ENCODE data around the gene F2RL3.
A peak's percentile ranks its signal among the peaks of the same experiment; 100 is the strongest.

F2RL3 gene

DNA sequence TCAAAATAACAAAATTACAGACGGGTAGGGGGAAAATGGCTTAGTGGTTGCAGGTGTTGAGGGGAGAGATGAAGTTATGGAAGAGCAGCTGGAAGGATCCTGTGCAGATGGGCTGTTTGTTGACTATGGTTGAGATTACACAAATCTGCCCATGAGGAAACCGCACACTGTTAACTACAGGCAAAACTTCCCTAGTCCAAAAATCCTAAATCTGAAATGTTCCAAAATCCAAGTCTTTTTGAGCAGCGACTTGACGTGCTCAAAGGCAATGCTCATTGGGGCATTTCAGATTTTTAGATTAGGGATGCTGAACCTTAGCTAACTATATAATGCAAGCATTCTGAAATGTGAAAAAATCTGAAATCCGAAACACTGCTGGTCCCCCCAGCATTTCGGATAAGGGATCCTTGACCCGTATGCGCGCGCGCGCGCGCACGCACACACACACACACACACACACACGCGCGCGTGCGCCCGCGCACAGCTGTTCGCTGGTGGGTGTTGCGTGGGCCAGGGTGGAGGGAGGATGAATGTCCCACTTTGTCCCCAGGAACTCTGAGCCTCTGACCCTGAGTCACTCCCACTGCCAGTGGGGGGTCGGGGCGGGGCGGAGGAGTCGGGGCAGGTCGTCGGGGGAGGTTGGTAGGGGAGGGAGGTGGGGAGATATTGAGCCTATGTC lies 6.8 kb downstream of the F2RL3 start:
- no peak for DNase-seq (ENCODE audit: low spot score)

DNA sequence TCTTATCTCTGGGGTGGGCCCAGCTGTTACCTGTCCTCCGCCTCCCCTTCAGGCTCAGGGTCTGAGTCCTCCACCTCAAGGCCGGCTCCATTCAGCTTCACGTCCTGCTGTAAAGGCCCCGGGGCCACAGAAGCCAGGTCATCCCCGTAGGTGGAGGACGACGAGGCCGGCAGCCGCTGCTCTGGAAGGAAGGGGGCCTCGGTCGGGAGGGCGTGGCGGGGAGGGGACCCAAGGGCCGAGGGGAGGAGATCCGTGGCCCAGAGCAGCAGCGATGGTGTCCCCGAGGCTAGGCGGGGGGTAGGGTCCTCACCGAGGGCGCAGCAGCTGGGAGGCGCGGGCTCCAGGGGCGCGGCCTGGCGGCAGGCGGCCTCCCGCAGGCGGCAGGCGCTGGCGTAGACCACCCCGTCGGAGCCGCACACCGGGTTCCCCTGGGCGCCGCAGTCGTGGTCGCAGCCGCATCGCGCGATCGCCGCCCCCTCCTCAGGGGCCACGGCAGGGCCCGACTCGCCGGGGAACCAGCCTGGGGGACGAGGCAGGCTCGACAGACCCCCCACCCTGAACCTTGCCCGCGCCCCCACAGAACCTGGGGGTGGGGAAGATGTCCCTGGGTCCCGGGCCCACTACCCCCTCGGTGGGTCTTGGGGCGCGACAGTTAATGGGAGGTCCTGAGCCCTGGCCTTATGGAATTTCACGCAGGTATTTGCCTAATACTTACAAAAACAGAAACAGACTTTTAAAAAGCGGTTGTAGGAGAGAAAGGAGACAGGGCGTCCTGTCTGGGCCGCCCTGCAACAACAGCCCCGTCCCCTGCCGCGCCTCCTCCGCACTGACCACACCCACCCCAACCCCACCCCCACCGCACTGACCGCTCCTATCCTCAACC lies 7.6 kb downstream of the F2RL3 start:
- DNase-seq (ENCODE audit: low spot score), result peak; percentile 64

DNA sequence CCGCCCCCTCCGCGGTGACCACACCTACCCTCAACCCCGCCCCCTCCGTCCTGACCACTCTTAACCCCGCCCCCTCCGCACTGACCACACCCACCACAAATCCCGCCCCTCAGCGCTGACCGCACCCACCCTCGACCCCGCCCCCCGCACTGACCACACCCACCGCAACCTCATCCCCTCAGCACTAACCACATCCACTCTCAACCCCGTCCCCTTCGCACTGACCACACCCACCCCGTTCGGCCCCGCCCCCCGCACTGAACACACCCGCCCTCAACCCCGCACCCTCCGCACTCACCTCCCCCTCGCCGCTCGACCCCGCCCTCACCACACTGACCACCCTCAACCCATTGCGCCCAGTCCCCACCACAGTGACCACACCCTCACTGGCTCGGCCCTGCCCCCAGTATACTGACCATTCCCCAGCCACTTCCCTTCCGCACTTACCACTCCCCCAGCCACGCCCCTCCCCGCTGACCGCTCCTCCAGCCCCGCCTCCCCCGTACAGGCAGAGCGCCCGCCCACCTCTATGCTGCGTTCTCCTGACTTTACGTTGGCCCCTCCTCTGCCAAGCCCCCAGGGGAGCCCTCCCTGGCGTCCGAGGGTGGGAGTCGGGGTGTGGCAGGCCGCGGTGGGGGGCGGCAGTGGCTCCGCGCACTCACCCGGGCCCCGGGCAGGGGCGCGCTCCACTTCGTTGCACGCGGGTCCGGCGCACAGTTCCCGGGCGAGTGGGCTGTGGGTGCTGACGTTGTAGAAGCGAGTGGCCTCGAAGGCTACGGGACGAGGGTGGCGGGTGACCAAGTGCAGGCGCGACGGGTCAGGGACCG lies 8.4 kb downstream of the F2RL3 start:
- peak; percentile 100 for DNase-seq (ENCODE audit: low spot score)

DNA sequence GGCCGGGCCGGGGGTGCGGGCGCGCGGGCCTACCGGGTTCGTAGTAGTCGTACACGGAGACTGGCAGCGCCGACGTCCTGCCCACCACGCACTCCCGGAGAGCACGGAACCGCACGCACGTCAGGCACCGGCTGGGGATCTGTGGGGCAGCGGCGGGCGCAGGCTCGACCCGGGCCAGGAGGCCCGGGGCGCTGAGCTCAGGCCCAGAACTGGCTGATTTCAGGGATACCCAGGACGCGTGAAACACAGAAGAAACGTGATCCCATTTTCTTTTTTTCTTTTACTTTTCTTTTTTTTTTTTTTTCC lies 9.0 kb downstream of the F2RL3 start:
- DNase-seq (ENCODE audit: low spot score), result no peak

DNA sequence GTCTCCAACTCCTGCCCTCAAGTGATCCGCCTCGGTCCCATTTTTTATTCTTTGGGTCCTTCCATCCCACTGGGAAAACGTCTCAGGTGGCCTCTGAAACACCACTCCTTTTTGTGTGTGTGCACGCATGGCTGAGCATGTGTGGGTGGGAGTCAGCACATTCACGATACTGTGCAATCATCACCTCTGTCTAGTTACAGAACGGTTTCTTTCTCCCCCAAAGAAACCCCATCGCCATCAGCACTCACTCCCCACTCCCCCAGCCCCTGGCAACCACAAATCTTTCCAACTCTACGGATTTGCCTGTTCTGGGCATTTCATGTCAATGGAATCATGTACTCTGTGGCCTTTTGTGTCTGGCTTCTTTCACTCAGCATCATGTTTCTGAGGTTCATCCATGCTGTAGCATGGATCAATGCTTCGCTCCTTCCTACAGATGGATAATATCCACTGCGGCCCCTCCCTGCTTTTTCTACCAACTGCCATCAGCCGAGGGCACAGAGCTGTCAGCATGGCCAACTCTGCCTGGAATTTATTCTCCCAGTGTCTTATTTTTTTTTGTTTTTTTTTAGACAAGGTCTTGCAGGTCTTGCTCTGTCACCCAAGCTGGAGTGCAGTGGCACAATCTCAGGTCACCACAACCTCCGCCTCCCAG lies 9.7 kb downstream of the F2RL3 start:
- no peak for DNase-seq (ENCODE audit: low spot score)

DNA sequence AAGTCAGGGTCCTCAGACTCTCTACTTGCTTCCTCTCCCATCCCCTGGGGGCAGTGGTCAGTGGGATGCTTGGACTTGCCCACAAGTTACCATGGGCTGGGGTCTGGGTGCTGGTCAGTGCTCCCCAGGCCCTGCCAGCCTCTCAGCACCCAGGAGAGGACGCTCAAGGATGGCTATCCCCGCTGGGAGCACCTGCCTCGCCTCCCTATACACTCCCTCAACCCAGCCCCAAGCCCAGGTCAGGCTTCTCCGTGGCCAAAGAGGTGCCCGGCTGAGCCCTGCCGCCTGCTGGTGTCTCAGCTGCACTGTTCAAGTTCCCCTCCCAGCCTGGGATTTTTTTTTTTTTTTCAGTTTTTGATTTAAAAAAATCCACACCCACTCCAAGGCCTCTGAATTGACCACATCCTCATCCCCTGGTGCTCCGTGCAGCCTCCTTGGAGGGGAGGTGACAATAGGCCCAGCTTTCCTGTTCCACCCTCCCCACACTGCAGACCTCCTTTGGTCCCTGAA lies 10.8 kb downstream of the F2RL3 start:
- peak; percentile 80 for DNase-seq (ENCODE audit: low spot score)

DNA sequence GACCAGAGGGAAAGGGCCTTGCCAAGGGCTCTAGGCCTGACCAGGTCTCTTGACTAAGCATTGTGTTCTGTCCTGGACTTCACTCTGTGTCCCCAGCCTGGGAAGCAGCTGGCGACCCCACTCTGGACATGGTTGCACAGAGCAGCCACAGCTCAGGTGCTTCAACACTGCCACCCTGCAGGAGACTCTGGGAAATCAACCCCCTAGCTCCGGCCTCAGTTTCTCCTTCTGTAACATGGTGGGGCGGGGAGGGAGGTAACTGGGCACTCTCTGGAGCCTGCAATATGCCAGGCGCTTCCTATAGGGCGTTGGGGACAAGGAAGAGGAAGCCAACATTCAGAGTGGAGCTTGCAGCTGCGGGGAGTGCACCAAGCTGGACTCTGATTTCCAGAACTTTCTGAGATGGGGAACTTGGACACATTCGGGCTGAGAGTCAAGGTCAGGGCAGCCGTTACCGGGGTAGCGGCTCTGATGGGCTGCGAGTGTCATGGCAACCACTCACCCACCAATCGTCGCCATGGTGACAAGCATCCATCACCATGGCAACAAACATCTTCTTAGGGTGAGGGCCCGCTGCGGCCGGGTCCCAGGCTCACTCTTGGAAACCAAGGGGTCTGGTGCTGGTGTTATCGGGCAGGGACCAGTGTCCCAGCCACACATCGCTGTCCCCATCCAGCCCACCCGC lies 12.8 kb downstream of the F2RL3 start:
- no peak for DNase-seq (ENCODE audit: low spot score)

DNA sequence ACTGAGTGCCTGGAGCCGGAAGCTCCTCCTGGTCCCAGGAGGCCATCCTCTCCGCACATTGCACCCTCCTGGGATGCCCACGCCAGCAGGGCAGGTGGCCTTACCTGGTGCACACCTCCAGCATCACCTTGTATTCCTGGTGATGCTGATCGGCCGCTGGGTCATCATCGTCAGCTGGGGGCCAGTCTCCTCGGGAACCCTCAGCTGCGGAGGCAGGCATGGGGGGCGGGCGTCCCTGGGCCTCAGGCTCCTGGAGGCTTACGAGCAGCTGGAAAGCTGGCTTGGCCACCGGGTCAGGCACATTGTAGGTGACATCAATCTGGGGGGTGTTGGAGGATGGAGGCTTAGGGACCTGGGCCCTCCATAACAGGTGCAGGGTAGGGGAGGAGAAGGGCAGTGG lies 13.7 kb downstream of the F2RL3 start:
- DNase-seq (ENCODE audit: low spot score), result no peak

DNA sequence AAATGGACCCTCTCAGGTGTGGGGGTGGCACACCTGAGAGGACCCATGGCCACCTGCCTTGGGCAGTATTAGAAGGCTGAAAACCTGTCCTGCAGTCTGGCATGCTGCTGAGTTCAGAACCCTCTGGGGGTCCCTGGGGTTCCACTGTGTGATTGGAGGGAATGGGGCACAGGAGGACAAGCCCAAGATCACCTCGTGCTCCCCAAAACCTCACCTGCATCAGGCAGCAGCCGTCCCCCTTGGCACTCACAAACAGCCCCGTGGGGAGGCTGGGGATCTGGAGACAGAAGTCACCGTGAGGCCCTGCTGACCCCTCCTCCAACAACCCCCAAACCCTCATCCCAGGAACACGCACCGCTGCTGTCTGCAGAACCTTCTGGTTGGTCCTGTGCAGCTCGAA lies 14.5 kb downstream of the F2RL3 start:
- no peak for DNase-seq (ENCODE audit: low spot score)

DNA sequence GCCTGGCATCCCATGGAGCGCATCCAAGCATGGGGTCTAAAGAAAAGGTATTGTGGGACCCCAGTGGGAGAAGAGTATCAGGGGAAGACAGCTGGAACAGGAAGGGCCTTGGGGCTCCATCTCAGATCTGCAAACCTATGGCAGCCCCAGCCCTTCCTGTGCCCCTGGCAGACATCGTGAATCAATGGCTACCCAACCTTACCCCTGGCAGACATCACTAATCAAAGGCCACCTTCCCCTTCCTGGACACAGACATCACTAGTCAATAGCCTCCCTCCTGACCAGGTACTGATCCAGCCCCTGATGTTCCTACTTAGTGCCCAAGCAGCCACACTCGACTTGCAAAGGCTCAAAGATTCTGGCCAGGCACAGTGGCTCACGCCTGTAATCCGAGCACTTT lies 15.8 kb downstream of the F2RL3 start:
- no peak for DNase-seq (ENCODE audit: low spot score)

DNA sequence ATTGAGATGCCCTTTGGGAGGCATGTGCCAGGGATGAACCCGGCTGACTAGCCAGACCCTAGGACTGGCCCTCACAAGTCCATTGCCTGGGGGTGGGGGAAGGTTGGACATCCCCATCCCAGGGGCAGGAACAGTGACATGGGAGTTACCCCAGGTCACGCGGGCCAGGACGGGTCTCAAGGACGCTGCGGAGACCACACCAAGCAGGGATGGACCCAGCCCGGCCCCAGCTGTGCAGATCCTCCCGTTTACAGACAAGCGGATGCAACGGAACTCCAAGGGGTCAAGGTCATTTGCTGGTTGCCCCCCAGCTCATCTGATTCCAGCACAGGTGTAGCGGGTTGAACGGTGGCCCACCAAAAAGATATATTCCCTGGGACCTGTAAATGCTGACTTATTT lies 20.0 kb downstream of the F2RL3 start:
- no peak for DNase-seq (ENCODE audit: low spot score)

DNA sequence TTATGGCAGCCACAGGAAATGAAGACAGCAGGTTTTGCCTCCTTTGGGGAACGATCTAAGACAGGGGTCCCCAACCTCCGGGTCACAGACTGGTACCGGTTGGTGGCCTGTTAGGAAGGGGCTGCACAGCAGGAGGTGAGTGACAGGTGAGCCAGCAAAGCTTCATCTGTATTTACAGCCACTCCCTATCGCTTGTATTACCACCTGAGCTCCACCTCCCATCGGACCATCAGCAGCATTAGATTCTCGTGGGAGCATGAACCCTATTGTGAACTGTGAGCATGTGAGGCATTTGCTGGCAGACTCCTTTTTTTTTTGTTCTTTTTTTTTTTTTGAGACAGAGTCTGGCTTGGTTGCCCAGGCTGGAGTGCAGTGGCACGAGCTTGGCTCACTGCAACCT lies 22.2 kb downstream of the F2RL3 start:
- DNase-seq (ENCODE audit: low spot score), result no peak

DNA sequence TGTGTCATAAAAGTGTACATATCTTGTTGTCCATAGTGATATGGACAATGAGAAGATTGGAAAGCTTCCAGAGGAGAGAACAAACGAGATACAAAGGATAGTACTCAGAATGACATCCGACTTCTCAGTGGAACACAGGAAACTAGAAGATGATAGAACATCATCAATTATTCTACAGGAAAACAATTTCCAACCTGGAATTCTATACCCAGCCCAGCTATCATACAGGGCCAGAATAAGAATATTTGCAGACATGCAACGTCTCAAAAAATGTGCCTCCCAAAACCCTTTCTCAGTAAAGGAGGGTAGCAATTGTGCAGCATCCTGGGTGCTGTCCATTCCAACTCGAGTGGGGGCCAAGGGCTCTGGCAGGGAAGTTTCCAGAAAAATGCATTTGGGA lies 24.0 kb downstream of the F2RL3 start:
- no peak for DNase-seq (ENCODE audit: low spot score)

DNA sequence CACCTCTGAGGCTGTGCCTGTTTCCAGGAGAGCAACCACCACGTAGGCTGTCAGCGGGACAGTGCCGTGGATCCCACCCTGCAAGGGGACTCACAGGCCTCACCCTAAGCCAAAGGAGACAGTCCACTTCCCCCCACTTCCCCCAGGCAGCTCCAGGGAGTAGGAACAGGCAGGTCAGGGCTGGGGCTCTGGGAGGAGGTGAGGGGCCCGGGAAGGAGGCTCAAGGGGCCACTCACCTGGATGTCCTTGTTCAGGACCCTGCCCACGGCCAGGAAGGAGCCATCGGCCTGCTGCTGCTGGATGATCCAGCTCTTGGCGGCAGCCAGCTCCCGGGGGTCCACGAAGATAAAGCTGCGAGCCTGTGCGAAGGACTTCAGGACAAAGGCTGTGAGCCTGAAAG lies 25.6 kb downstream of the F2RL3 start:
- DNase-seq (ENCODE audit: low spot score), result no peak

DNA sequence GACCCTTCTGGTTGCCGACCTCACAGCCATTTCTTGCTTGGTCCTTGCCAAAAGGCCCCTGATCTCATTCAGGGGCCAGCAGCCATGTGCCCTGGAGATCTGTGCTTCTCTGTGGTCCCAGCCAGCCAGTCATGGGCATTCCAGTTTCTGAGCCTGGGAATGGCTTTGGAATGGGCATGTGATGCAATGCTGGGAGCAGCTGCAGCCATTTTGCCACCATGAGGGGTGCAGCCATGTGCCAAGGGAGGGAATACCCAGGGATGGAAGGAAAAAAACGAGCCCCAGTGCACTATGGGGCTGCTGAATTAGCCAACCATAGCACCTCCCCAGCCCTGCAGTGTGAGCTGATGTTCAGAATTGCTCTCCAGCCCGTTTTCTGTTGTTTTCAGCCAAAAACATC lies 26.3 kb downstream of the F2RL3 start:
- DNase-seq (ENCODE audit: low spot score), result no peak

DNA sequence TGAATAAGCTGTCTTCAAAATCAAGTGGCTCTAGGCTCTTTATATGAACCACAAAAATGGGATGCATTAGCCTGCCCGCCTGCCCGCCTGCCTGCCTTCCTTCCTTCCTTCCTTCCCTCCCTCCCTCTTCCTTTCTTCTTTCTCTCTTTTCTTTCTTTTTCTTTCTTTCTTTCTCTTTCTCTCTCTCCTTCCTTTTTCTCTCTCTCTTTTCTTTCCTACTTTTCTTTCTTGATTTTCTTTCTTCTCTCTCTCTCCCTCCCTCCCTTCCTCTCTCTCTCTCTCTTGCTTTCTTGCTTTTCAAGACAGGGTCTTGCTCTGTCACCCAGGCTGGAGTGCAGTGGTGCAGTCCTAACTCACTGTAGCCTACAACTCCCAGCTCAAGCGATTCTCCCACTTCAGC lies 26.9 kb downstream of the F2RL3 start:
- no peak for DNase-seq (ENCODE audit: low spot score)

DNA sequence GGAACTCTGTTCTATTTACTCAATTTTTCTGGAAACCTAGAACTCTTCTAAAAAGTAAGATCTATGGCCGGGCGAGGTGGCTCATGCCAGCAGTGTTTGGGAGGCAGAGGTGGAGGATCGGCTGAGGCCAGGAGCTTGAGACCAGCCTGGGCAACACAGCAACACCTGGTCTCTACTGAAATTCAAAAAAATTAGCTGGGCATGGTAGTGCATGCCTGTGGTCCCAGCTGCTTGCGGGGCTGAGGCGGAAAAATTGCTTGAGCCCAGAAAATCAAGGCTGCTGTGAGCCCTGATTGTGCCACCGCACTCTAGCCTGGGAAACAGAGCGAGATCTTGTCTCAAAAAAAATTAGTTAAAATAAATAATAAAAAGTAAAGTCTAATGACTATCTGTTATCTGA lies 28.6 kb downstream of the F2RL3 start:
- no peak for DNase-seq (ENCODE audit: low spot score)

DNA sequence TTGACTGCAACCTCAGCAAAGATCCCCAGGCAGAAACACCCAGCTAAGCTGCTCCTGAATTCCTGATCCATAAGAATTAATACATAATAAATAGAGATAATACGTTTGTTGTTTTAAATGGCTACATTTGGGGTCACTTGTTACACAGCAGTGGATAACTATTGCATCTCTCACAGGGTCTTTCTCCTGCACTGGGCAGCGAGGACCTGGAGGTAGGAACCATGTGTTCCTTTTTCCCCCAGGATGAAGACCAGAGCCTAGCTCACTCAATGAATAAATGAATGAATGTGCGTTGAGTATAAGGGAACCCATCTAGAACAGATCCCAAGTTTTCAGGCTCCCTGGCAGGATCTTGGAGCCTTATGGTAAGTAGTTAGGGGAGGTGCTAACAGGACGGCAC lies 30.7 kb downstream of the F2RL3 start:
- no peak for DNase-seq (ENCODE audit: low spot score)

DNA sequence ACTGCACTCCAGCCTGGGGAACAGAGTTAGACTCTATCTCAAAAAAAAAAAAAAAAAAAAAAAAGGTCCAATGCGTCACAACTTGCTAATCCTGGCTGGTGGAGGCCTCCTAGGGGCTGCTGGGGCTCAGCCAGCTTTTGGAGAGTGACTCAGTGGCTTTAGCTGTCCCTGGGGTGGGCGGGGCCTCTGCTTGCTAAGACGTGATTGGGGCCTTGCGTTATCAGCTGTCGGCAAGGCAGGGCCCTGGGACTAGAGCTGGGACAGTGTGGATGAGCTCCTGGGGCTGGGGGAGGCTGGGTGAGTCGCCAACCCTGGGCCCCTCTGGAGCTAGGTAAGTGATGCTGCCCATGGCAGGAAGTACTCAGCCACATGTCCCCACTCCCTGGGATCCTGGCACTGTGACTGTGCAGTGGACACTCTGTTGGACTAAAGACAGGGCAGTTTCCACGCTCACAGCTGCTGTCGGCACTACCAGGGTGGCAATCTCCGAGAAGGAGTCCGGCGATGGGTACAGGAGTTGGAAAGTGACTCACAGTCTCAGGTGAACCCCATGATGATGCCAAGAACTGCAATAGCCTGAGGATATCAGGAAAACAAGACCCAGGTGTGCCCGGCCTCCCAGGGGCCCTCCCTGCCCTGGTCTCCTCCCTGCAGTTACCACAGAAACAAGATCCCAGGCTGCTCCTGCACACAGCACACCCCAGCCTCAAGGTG lies 32.2 kb downstream of the F2RL3 start:
- no peak for DNase-seq (ENCODE audit: low spot score)

DNA sequence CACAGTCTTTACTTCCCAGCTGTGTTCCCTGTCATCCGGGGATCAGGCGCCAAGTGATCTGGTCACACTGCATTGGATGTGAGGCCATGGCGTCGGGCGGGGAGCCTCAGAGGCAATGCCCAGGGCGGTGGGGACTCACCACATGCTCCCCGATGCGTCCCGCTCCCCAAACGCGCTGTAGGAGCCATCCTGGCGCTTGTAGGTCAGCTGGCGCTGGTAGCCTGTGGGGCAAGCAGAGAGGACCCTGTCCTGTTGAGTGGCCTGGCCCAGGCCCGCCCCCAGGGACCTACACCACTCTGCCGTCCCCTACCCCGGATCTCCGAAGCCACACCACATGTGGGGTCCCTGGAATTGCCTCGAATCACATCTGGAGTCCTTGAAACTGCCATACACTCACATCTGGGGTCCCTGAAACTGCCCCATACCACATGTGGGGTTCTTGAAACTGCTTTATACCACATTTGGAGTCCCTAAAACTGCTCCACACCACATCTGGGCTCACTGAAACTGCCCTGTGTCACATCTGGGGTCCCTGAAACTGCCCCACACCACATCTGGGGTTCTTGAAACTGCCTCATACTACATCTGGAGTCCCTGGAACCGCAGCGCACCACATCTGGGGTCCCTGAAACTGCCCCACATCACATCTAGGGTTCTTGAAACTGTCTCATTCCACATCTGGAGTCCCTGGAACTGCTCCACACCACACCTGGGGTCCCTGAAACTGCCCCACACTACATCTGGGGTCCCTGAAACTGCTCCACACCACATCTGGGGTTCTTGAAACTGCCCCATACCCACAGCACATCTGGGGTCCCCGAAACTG lies 33.2 kb downstream of the F2RL3 start:
- no peak for DNase-seq (ENCODE audit: low spot score)

All from HuH-7.5 (cell line).